Stimulated activated CD4-positive, alpha-beta T cell treated with anti-CD3 and anti-CD28 coated beads, Interleukin-2, amount 100 ng/mL, for 4 hours (primary cell): ENCODE results near the gene SPATA31D4.

Source experiments
- DNase-seq: peaks from one replicate; pipeline ENCODE4 v3.0.0-alpha.2; 2020; ENCODE audit warnings: low read depth

SPATA31D4 gene

GRCh38 chr9:81964218-81965171, 36.3 kb downstream of the SPATA31D4 start:
- DNase-seq = no peak

GRCh38 chr9:81968026-81968425, 39.8 kb downstream of the SPATA31D4 start:
- no peak for DNase-seq

DNA sequence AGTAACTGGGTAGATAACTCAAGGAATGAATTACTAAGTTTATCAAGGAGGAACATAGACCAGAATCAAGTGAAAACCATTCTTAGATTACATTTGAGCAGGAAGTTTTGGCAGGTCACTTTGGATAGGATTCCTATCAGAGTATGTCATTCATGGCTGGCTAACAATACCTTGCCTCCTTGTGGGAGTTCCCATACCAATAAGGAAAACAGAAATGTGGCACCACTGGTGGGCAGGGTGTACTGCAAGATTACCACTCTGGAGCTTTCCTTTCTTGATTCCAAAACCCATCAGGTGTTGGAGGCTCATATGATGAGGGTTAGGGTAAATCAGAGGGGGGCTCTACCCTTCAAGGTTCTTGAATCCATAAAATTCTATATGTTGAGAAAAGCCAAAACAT, 41.7 kb downstream of the SPATA31D4 start:
- DNase-seq = no peak

DNA sequence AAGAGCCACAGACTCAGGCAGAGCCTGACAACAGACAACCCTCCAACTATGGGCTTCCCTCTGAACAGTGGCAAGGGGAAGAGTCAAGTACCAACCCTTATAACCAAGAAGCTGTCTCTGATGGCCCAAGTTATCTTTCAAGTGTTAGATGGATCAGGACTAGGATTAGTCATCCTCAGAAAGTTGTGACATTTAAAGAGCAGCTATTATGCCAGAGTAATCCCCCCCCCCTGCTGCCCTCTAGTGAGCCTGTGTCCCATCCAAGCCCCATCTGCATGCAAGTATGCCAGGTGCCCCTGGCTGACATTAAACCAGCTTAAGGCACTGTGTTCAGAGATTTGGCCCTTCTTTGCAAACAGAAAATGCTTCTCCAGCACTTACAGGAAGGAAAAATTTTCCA, 43.5 kb downstream of the SPATA31D4 start:
- no peak for DNase-seq

DNA sequence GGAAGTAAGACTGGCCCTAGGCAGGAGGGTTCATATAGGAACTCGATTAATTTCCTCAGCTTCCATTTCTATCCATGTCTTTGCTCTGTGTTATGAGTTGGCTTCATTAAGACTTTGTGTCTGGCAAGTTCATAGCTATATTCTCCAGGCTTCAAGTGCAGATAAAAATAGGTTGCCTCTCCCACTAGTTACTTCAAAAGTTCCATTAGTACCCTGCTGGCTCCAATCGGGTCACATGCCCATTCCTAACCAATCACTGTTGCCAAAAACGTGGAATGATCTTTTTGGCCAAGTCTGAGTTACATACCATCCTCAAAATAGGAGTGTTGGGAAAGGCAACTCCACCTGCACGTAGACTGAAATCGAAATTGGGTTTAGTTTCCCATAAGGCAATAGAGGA, 46.5 kb downstream of the SPATA31D4 start:
- no peak for DNase-seq

- DNase-seq = no peak
Observed at GRCh38 chr9:81976351-81976750, 48.1 kb downstream of the SPATA31D4 start.

DNA sequence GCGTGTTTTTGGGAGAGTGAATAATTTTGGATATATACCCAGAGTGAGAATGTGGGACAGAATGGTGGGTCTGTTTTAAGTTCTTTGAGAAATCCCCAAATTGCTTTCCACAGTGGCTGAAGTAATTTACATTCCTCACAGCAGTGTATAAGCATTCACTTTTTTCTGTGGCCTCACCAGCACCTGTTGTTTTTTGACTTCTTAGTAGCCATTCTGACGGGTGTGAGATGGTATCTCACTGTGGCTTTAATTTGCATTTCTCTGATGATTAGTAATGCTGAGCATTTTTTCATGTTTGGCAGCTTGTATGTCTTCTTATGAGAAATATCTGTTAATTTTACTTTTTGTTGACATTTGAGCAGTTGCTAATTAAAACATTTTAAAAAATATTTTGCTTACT, 51.0 kb downstream of the SPATA31D4 start:
- DNase-seq = no peak

- DNase-seq = no peak
Observed at GRCh38 chr9:81980568-81980967, 52.3 kb downstream of the SPATA31D4 start.

GRCh38 chr9:81981883-81982282, 53.7 kb downstream of the SPATA31D4 start:
- no peak for DNase-seq
